ENCODE results near the gene ARIH2. TPM values are rescaled to one million over a fixed set of nuclear protein-coding genes. Genes with fewer than 3 reads are reported as not detected.

The ARIH2 gene
- total RNA-seq = 74.6 and 77.7 TPM in 2 replicates

GRCh38 chr3:48918388-48919214 is at the start of gene ARIH2:
TSS of gene ARIH2 (plus strand) at chr3:48918842. CDS start at chr3:48927559, 8,717 bp downstream.

GRCh38 chr3:48898383-48899234 is 20.0 kb upstream of the ARIH2 start, which contains the start of gene SLC25A20:
TSS of gene SLC25A20 (minus strand) at chr3:48898882. CDS start at chr3:48898794, 88 bp downstream.

GRCh38 chr3:48989796-48990635 is 71.4 kb downstream of the ARIH2 start, which contains the start of gene P4HTM:
TSS of gene P4HTM (plus strand) at chr3:48990241. CDS start at chr3:48990257, 16 bp downstream.

GRCh38 chr3:49007068-49007770 is 88.6 kb downstream of the ARIH2 start, which contains the start of gene WDR6:
TSS of gene WDR6 (plus strand) at chr3:49007391. CDS start at chr3:49007432, 41 bp downstream.

GRCh38 chr3:49017971-49018706 is 99.5 kb downstream of the ARIH2 start, which contains the start of gene DALRD3:
TSS of gene DALRD3 (minus strand) at chr3:49018580. CDS start at chr3:49018564, 16 bp downstream.

GRCh38 chr3:49021813-49022687 is 103.4 kb downstream of the ARIH2 start, which contains the start of gene NDUFAF3:
TSS of gene NDUFAF3 (plus strand) at chr3:49022121. CDS start at chr3:49022145, 24 bp downstream.

GRCh38 chr3:49028673-49029562 is 110.3 kb downstream of the ARIH2 start, which contains the start of gene IMPDH2:
TSS of gene IMPDH2 (minus strand) at chr3:49029398. CDS start at chr3:49029350, 48 bp downstream.

Other genes starting within 250 kb of the ARIH2 start
- gene NCKIPSD, start 232.9 kb upstream of the ARIH2 start, total RNA-seq = 9.2 and 12.3 TPM in 2 replicates
- gene IP6K2, start 201.6 kb upstream of the ARIH2 start, total RNA-seq = 33.7 and 49.6 TPM in 2 replicates
- gene PRKAR2A, start 71.0 kb upstream of the ARIH2 start, total RNA-seq = 25.8 and 30.6 TPM in 2 replicates
- gene SLC25A20, start 20.0 kb upstream of the ARIH2 start, total RNA-seq = 31.6 and 34.6 TPM in 2 replicates
- 39.0 and 50.3 TPM in 2 replicates for gene P4HTM, start 71.4 kb downstream of the ARIH2 start, total RNA-seq
- 46.5 and 55.2 TPM in 2 replicates for gene WDR6, start 88.5 kb downstream of the ARIH2 start, total RNA-seq
- gene DALRD3, start 99.7 kb downstream of the ARIH2 start, total RNA-seq = 52.5 and 55.8 TPM in 2 replicates
- gene NDUFAF3, start 103.3 kb downstream of the ARIH2 start, total RNA-seq = 94.3 and 111 TPM in 2 replicates
- gene IMPDH2, start 110.6 kb downstream of the ARIH2 start, total RNA-seq = 270 and 337 TPM in 2 replicates
- 51.3 and 59.6 TPM in 2 replicates for gene QRICH1, start 175.2 kb downstream of the ARIH2 start, total RNA-seq
- 187 and 230 TPM in 2 replicates for gene QARS1, start 185.9 kb downstream of the ARIH2 start, total RNA-seq
- gene USP19, start 202.0 kb downstream of the ARIH2 start, total RNA-seq = 37.3 and 40.2 TPM in 2 replicates
- gene LAMB2, start 214.2 kb downstream of the ARIH2 start, total RNA-seq = 648 and 801 TPM in 2 replicates
- 16.3 and 17.0 TPM in 2 replicates for gene CCDC71, start 247.5 kb downstream of the ARIH2 start, total RNA-seq